Neuronal stem cell (in vitro differentiated cells): ENCODE results near the gene TGM2.

Source experiments
- DNase-seq: peaks from one replicate; pipeline ENCODE4 v3.0.0-alpha.2; 2013; ENCODE audit warnings: low spot score
- H2AFZ ChIP-seq: one replicate; pipeline ENCODE4 v1.6.1; 2013; ENCODE audit warnings: mild to moderate bottlenecking, low read length, inconsistent platforms
- H2AK5ac ChIP-seq: 2 replicates; pipeline ENCODE4 v1.6.1; 2013; ENCODE audit warnings: low read depth, mild to moderate bottlenecking, inconsistent platforms, low read length, moderate library complexity, mixed read lengths
- H2BK120ac ChIP-seq: 2 replicates; pipeline ENCODE4 v1.6.1; 2013; ENCODE audit warnings: low read depth, mild to moderate bottlenecking, inconsistent platforms, low read length, moderate library complexity, mixed read lengths
- H2BK12ac ChIP-seq: one replicate; pipeline ENCODE4 v1.6.1; 2013; ENCODE audit warnings: low read length, inconsistent platforms
- H2BK15ac ChIP-seq: 2 replicates; pipeline ENCODE4 v1.6.1; 2013; ENCODE audit warnings: mild to moderate bottlenecking, low read length, inconsistent platforms, mixed read lengths
- H2BK5ac ChIP-seq: one replicate; pipeline ENCODE4 v1.6.1; 2013; ENCODE audit warnings: inconsistent platforms, mild to moderate bottlenecking, low read length, moderate library complexity
- H3K14ac ChIP-seq: one replicate; pipeline ENCODE4 v1.6.1; 2013; ENCODE audit warnings: low read length, inconsistent platforms
- H3K18ac ChIP-seq: 2 replicates; pipeline ENCODE4 v1.6.1; 2013; ENCODE audit warnings: low read length, inconsistent platforms
- H3K23ac ChIP-seq: 2 replicates; pipeline ENCODE4 v1.6.1; 2013; ENCODE audit warnings: low read depth, mild to moderate bottlenecking, mixed read lengths, low read length, inconsistent platforms; ENCODE audit not compliant: poor library complexity
- H3K27ac ChIP-seq: replicated peaks from 3 replicates; pipeline ENCODE4 v1.5.1; 2013; ENCODE audit warnings: low read length, inconsistent platforms
- H3K27me3 ChIP-seq, 3 experiments: 2 replicates each; pipeline ENCODE4 v1.6.1; 2013; ENCODE audit warnings: low read length in 3 of 3, mild to moderate bottlenecking in 2 of 3, inconsistent platforms in 1 of 3, low read depth in 1 of 3, mixed read lengths in 1 of 3, moderate library complexity in 1 of 3; ENCODE audit not compliant: control insufficient read depth in 3 of 3, insufficient read depth in 3 of 3
- H3K36me3 ChIP-seq, 2 donors: replicated peaks in 1 of 2; 2 replicates each; pipeline ENCODE4 v1.6.1; 2013; ENCODE audit warnings: low read length in 2 of 2; ENCODE audit not compliant: control insufficient read depth in 2 of 2, insufficient read depth in 2 of 2
- H3K4ac ChIP-seq: 2 replicates; pipeline ENCODE4 v1.6.1; 2013; ENCODE audit warnings: inconsistent platforms, mild to moderate bottlenecking, low read length, moderate library complexity
- H3K4me1 ChIP-seq, 2 donors: 1 replicate in 1 of 2; 2 replicates in 1 of 2; pipeline ENCODE4 v1.6.1; 2013; ENCODE audit warnings: low read length in 2 of 2, low read depth in 1 of 2; ENCODE audit not compliant: control insufficient read depth in 2 of 2, insufficient read depth in 1 of 2
- H3K4me2 ChIP-seq: one replicate; pipeline ENCODE4 v1.6.1; 2013; ENCODE audit warnings: mild to moderate bottlenecking, low read length, inconsistent platforms; ENCODE audit not compliant: insufficient read depth, poor library complexity, severe bottlenecking
- H3K4me3 ChIP-seq, 2 donors: 2 replicates each; pipeline ENCODE4 v1.5.1; 2013; ENCODE audit warnings: low read length in 2 of 2, mild to moderate bottlenecking in 2 of 2, inconsistent platforms in 1 of 2, moderate library complexity in 1 of 2
- H3K79me1 ChIP-seq: one replicate; pipeline ENCODE4 v1.6.1; 2013; ENCODE audit warnings: low read depth, mild to moderate bottlenecking, inconsistent platforms, low read length, moderate library complexity
- H3K9ac ChIP-seq: one replicate; pipeline ENCODE4 v1.6.1; 2013; ENCODE audit warnings: mild to moderate bottlenecking, low read depth, low read length, inconsistent platforms; ENCODE audit not compliant: poor library complexity
- H3K9me3 ChIP-seq, 2 donors: replicated peaks in 1 of 2; 2 replicates each; pipeline versions ENCODE3 to v1.6.1; 2013; ENCODE audit warnings: low read length in 2 of 2, mild to moderate bottlenecking in 2 of 2, inconsistent platforms in 1 of 2, low read depth in 1 of 2, mixed read lengths in 1 of 2, moderate library complexity in 1 of 2; ENCODE audit not compliant: control insufficient read depth in 2 of 2, insufficient read depth in 1 of 2
- H4K8ac ChIP-seq: one replicate; pipeline ENCODE4 v1.6.1; 2013; ENCODE audit warnings: low read depth, mild to moderate bottlenecking, inconsistent platforms, low read length, moderate library complexity
- H4K91ac ChIP-seq: one replicate; pipeline ENCODE4 v1.6.1; 2013; ENCODE audit warnings: low read length, low read depth, mild to moderate bottlenecking, inconsistent platforms; ENCODE audit not compliant: poor library complexity
- WGBS, 2 donors: extraction: QIAGEN DNeasy Blood & Tissue Kit; methylation state at CpG; one replicate each; pipeline ENCODE4 v1.1.7; 2013; ENCODE audit warnings: missing lambda C conversion rate in 2 of 2, mixed read lengths in 1 of 2; ENCODE audit not compliant: insufficient read length in 2 of 2, insufficient replicate concordance in 1 of 2; ENCODE audit errors: extremely low coverage in 2 of 2; 5-methylcytosine and 5-hydroxymethylcytosine counted together

TGM2 gene

DNA sequence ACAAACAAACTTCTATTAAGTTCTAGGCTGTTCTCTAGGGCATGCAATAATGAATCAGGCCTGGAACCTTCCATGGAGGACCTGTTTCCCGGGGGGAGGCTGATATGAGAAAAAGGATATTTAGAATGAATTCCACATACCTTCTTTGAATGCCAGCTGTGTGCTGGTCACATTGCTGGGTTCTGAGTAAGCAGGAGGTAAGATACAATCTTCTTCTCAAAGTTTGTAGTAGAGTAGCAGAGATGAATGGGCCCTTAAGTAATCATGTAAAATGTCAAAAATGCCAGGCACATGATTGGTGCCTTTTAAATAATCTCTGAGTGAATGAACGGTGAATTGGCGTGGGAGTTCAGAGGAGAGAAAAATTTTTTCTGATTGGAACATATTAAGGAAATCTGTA lies 47.4 kb downstream of the TGM2 start:
- no peak overlapping the region for H3K23ac ChIP-seq
- H3K9me3 ChIP-seq: no peaks in the 10 kb centered on the region
- no peak overlapping the region for H4K8ac ChIP-seq
- no peak overlapping the region for H4K91ac ChIP-seq
- DNase-seq: no peak
- no peaks in the 10 kb centered on the region for H3K27me3 ChIP-seq
- no peak overlapping the region for H3K4me2 ChIP-seq
- no peak overlapping the region for H3K9ac ChIP-seq
- H3K4me3 ChIP-seq: no peak overlapping the region
- WGBS, 2 donors: no CpG with 5 or more reads among the region's 3 CpGs
- no peaks in the 10 kb centered on the region for H3K4me1 ChIP-seq
- no peak overlapping the region for H3K14ac ChIP-seq
- H3K27ac ChIP-seq: no peak overlapping the region
- H2BK12ac ChIP-seq: no peak overlapping the region
- H2AK5ac ChIP-seq: no peak overlapping the region
- no peak overlapping the region for H3K18ac ChIP-seq
- no peaks in the 10 kb centered on the region for H3K36me3 ChIP-seq
- no peak overlapping the region for H2BK15ac ChIP-seq
- H3K79me1 ChIP-seq: no peaks in the 10 kb centered on the region
- no peak overlapping the region for H2BK5ac ChIP-seq
- H3K4ac ChIP-seq: no peak overlapping the region
- H2AFZ ChIP-seq: no peak overlapping the region
- no peak overlapping the region for H2BK120ac ChIP-seq

GRCh38 chr20:38117205-38117604 lies 47.9 kb downstream of the TGM2 start:
- Histone ChIP-seq H4K91ac (no peak overlapping the region), H2BK15ac (no peak overlapping the region), H3K9me3 (no peaks in the 10 kb centered on the region), H3K27me3 (no peaks in the 10 kb centered on the region), H3K4me3 (no peak overlapping the region), H3K18ac (no peak overlapping the region), H2BK12ac (no peak overlapping the region), H4K8ac (no peak overlapping the region), H3K14ac (no peak overlapping the region), H3K4me2 (no peak overlapping the region), H2BK120ac (no peak overlapping the region), H3K36me3 (no peaks in the 10 kb centered on the region), H3K23ac (no peak overlapping the region), H2AK5ac (no peak overlapping the region), H2AFZ (no peak overlapping the region), H3K9ac (no peak overlapping the region), H3K27ac (no peak overlapping the region), H3K4me1 (no peaks in the 10 kb centered on the region), H3K79me1 (no peaks in the 10 kb centered on the region), H3K4ac (no peak overlapping the region), H2BK5ac (no peak overlapping the region)
- no CpG with 5 or more reads among the region's 2 CpGs for WGBS, 2 donors
- DNase-seq: no peak

DNA sequence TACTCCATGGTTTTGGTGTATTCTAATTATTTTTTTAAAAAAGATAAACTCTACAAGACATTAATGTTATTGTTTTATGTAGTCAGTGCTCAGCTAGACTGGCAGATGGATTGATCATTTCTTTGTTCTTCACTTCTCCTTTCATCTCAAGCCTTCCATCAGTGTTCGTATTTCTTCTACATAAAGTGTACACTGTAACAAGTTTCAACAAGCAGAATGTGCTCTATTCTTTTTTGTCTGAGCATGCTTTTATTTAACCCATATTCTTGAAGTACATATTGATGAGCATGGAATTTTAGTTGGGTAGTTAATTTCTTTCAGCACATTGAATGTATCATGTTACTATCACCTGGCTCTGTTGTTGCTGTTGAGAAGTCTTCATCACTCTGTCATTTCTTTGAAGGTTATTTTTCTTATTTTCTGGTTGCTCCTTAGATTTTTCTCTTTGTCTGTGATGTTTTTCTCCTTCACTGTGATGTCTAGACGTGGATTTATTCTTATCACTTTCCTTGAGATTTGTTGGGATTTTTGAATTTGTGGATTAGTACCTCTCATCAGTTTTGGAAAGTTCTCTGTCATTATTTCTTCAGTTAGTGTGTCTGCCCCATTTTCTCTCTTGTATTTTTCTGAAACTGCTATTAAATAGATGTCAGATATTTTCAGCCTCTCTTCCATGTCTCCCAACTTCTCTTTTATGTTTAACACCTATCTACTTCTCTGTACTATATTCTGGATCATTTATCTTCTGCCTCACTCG lies 48.5 kb downstream of the TGM2 start:
- Histone ChIP-seq H3K18ac (no peak overlapping the region), H2BK120ac (no peak overlapping the region), H3K27ac (no peak overlapping the region), H2AFZ (no peak overlapping the region), H3K4me1 (no peaks in the 10 kb centered on the region), H3K9me3 (no peaks in the 10 kb centered on the region), H3K36me3 (no peaks in the 10 kb centered on the region), H3K79me1 (no peaks in the 10 kb centered on the region), H2BK15ac (no peak overlapping the region), H2BK5ac (no peak overlapping the region), H3K4me3 (no peak overlapping the region), H2BK12ac (no peak overlapping the region), H2AK5ac (no peak overlapping the region), H4K8ac (no peak overlapping the region), H4K91ac (no peak overlapping the region), H3K9ac (no peak overlapping the region), H3K27me3 (no peaks in the 10 kb centered on the region), H3K4me2 (no peak overlapping the region), H3K23ac (no peak overlapping the region), H3K4ac (no peak overlapping the region), H3K14ac (no peak overlapping the region)
- WGBS, 2 donors: no CpG with 5 or more reads among the region's 3 CpGs
- DNase-seq: no peak

DNA sequence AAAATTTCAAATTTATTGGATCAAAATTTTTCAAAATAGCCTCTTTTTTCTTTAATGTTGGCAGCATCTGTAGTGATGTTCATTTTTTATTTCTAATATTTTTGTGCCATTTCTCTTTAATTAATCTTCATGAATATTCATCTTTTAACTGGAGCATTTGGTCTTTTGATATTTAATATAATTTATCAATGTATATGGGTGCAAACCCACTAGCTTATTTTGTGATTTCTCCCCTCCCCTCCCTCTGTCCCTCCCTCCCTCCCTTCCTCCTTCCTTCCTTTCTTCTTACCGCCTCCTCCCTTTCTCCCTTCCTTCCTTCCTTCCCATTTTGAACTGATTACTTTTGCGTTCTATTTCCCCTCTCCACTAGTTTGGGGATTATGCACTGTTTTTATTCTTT lies 49.2 kb downstream of the TGM2 start:
- no peak overlapping the region for H3K4me2 ChIP-seq
- no peak overlapping the region for H3K9ac ChIP-seq
- H3K4me1 ChIP-seq: no peaks in the 10 kb centered on the region
- no peaks in the 10 kb centered on the region for H3K36me3 ChIP-seq
- H3K14ac ChIP-seq: no peak overlapping the region
- no peak overlapping the region for H4K91ac ChIP-seq
- WGBS, 2 donors: no CpG with 5 or more reads among the region's 2 CpGs
- DNase-seq: no peak
- H3K27me3 ChIP-seq: no peaks in the 10 kb centered on the region
- H3K23ac ChIP-seq: no peak overlapping the region
- no peaks in the 10 kb centered on the region for H3K79me1 ChIP-seq
- H3K4ac ChIP-seq: no peak overlapping the region
- no peak overlapping the region for H2AFZ ChIP-seq
- H2BK15ac ChIP-seq: no peak overlapping the region
- no peaks in the 10 kb centered on the region for H3K9me3 ChIP-seq
- H3K4me3 ChIP-seq: no peak overlapping the region
- no peak overlapping the region for H3K27ac ChIP-seq
- H4K8ac ChIP-seq: no peak overlapping the region
- no peak overlapping the region for H2BK12ac ChIP-seq
- H2BK120ac ChIP-seq: no peak overlapping the region
- no peak overlapping the region for H2BK5ac ChIP-seq
- no peak overlapping the region for H3K18ac ChIP-seq
- no peak overlapping the region for H2AK5ac ChIP-seq
